Body of pancreas (tissue), 4 donors: Measurements from ENCODE around the gene KEL.

Experiments
- POLR2A ChIP-seq, 3 donors: fragments of 450-650 bp; IDR thresholded peaks; one replicate each; pipeline ENCODE4 v1.6.1; 2016; ENCODE audit warnings: antibody characterized with exemption in 3 of 3, mild to moderate bottlenecking in 2 of 3
- TF ChIP-seq, protein P1 (sequence below), 7 experiments: fragments of 450-650 bp in 4 of 7; fragments of 200-600 bp in 3 of 7; sonication (generic) in 3 of 7; IDR thresholded peaks; one replicate each; pipeline ENCODE4 v1.5.1; 2016 to 2019; ENCODE audit warnings: antibody characterized with exemption in 7 of 7

DNA sequence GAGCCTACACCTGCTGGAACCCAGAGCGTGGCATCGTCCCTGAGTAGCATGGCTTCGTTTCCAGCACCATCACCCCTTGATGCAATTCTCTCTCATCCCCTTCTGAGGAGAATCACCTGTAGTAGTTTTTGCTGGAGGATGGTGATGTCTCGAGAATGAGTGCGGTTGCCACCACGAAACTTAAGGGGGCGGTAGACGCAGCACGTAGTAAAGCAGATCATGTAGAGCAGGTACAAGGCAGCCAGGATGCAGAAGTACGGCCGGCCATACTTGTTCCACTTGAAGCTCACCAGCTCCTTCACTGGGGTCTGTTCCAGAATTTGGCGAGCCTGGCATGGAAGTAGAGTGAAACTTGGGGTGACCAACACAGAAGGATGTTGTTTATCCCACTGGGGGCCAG lies 36.8 kb downstream of the KEL start:
- TF ChIP-seq, protein P1, sequence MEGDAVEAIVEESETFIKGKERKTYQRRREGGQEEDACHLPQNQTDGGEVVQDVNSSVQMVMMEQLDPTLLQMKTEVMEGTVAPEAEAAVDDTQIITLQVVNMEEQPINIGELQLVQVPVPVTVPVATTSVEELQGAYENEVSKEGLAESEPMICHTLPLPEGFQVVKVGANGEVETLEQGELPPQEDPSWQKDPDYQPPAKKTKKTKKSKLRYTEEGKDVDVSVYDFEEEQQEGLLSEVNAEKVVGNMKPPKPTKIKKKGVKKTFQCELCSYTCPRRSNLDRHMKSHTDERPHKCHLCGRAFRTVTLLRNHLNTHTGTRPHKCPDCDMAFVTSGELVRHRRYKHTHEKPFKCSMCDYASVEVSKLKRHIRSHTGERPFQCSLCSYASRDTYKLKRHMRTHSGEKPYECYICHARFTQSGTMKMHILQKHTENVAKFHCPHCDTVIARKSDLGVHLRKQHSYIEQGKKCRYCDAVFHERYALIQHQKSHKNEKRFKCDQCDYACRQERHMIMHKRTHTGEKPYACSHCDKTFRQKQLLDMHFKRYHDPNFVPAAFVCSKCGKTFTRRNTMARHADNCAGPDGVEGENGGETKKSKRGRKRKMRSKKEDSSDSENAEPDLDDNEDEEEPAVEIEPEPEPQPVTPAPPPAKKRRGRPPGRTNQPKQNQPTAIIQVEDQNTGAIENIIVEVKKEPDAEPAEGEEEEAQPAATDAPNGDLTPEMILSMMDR (IDR thresholded peaks at IDR 0.05): no peak
- TF ChIP-seq POLR2A (IDR thresholded peaks at IDR 0.05): no peak
